ACHN (cell line): ENCODE measurements around the gene PARVB.

Source experiments
- DNase-seq: peaks from one replicate; pipeline ENCODE4 v3.0.0-alpha.2; 2015
- in situ Hi-C: cut with HindIII; loops from 2 replicates; pipeline ENCODE4 v1.10.0; 2017; ENCODE audit warnings: low sequenced_read_pairs, low pct_ligation_motif_present, low pct_unique_long_range_greater_than_20kb

The PARVB gene

GRCh38 chr22:44074337-44074984, 50.4 kb downstream of the PARVB start:
- in situ Hi-C loops = no loop called here
- no peak for DNase-seq

GRCh38 chr22:44075022-44075421, 50.9 kb downstream of the PARVB start:
- DNase-seq = no peak
- in situ Hi-C loops = no loop called here

GRCh38 chr22:44075670-44076069, 51.6 kb downstream of the PARVB start:
- no peak for DNase-seq
- in situ Hi-C loops = no loop called here

- no peak for DNase-seq
- in situ Hi-C loops = no loop called here
Observed at GRCh38 chr22:44076825-44077224, 52.7 kb downstream of the PARVB start.

GRCh38 chr22:44080936-44081861, 57.1 kb downstream of the PARVB start:
- DNase-seq = peak; percentile 52
- in situ Hi-C loops = no loop called here

- DNase-seq = no peak
- in situ Hi-C loops = no loop called here
Observed at GRCh38 chr22:44082801-44083200, 58.7 kb downstream of the PARVB start.

- in situ Hi-C loops = no loop called here
Observed at GRCh38 chr22:44084044-44084772, 60.1 kb downstream of the PARVB start.

GRCh38 chr22:44085743-44086270, 61.7 kb downstream of the PARVB start:
- DNase-seq = peak; percentile 68
- in situ Hi-C loops = no loop called here

More at GRCh38 chr22:44084044-44084772, 60.1 kb downstream of the PARVB start:
- no peak for DNase-seq

- in situ Hi-C loops = no loop called here
- no peak for DNase-seq
Observed at GRCh38 chr22:44086271-44087088, 62.4 kb downstream of the PARVB start.

GRCh38 chr22:44087089-44087430, 63.0 kb downstream of the PARVB start:
- DNase-seq = no peak
- in situ Hi-C loops = no loop called here

- in situ Hi-C loops = no loop called here
- no peak for DNase-seq
Observed at GRCh38 chr22:44088976-44089570, 65.0 kb downstream of the PARVB start.

- in situ Hi-C loops = no loop called here
- DNase-seq = no peak
Observed at GRCh38 chr22:44089717-44090570, 65.8 kb downstream of the PARVB start.

- in situ Hi-C loops = no loop called here
- DNase-seq = no peak
Observed at GRCh38 chr22:44090571-44090905, 66.4 kb downstream of the PARVB start.

- DNase-seq = peak; percentile 38
- in situ Hi-C loops = no loop called here
Observed at GRCh38 chr22:44091021-44091721, 67.1 kb downstream of the PARVB start.

- no peak for DNase-seq
- in situ Hi-C loops = no loop called here
Observed at GRCh38 chr22:44091751-44092150, 67.6 kb downstream of the PARVB start.

- in situ Hi-C loops = no loop called here
- DNase-seq = no peak
Observed at GRCh38 chr22:44092636-44093220, 68.6 kb downstream of the PARVB start.
